ENCODE results near the gene C12orf43.

DNA sequence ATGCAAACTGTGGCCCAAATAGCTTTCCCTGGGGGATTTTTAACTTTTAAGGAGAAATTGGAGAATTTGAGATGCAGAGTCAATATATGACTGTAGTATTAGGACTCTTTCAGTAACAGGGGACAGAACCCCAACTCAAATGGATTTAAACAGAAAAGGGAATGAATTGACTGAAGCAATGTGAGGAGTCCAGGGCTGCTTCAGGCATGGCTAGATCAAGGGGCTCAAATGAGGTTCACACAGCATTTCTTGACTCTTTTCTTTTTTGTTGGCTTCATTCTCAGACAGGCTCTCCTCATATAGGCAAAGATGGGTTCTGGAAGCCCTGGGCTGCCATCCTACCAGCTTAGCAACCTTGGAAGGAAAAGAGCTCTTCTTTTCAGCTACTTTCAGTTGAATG lies 24.3 kb downstream of the C12orf43 start:
- no peak for TF ChIP-seq POLR2AphosphoS5 (IDR thresholded peaks at IDR 0.05)
- TF ChIP-seq, protein P1, sequence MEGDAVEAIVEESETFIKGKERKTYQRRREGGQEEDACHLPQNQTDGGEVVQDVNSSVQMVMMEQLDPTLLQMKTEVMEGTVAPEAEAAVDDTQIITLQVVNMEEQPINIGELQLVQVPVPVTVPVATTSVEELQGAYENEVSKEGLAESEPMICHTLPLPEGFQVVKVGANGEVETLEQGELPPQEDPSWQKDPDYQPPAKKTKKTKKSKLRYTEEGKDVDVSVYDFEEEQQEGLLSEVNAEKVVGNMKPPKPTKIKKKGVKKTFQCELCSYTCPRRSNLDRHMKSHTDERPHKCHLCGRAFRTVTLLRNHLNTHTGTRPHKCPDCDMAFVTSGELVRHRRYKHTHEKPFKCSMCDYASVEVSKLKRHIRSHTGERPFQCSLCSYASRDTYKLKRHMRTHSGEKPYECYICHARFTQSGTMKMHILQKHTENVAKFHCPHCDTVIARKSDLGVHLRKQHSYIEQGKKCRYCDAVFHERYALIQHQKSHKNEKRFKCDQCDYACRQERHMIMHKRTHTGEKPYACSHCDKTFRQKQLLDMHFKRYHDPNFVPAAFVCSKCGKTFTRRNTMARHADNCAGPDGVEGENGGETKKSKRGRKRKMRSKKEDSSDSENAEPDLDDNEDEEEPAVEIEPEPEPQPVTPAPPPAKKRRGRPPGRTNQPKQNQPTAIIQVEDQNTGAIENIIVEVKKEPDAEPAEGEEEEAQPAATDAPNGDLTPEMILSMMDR (IDR thresholded peaks at IDR 0.05) = no peak
